ENCODE results near the gene CDRT15L2.
"Not testable (repeated sequence)": the region's sequence is repeated elsewhere in the genome, so short reads cannot be mapped to it uniquely, and the experiment has no call there.

CDRT15L2 gene

GRCh38 chr17:20583891-20584577, 4.5 kb downstream of the CDRT15L2 start:
- TF ChIP-seq TCF4 (CRISPR knock-in tag; IDR thresholded peaks at IDR 0.05; ENCODE audit: borderline replicate concordance), result peak; percentile 42; the same call in 1 of the 2 replicates
- peak; percentile 92 for ATAC-seq

- ATAC-seq, result not testable (repeated sequence)
Measured at GRCh38 chr17:20588744-20589453, 9.4 kb downstream of the CDRT15L2 start.

GRCh38 chr17:20589454-20589810, 9.9 kb downstream of the CDRT15L2 start:
- ATAC-seq, result not testable (repeated sequence)

GRCh38 chr17:20591040-20591439, 11.5 kb downstream of the CDRT15L2 start:
- ATAC-seq, result not testable (repeated sequence)

- ATAC-seq, result not testable (repeated sequence)
Measured at GRCh38 chr17:20605568-20605967, 26.0 kb downstream of the CDRT15L2 start.

- not testable (repeated sequence) for ATAC-seq
Measured at GRCh38 chr17:20609490-20609889, 30.0 kb downstream of the CDRT15L2 start.

- TF ChIP-seq PPARA (CRISPR knock-in tag; IDR thresholded peaks at IDR 0.05; ENCODE audit: borderline replicate concordance), result no peak
- TF ChIP-seq ZNF565 (CRISPR knock-in tag; conservative IDR thresholded peaks at IDR 0.05; ENCODE audit: low read depth), result no peak
- TF ChIP-seq CREB5 (CRISPR knock-in tag; IDR thresholded peaks at IDR 0.05; ENCODE audit: low read depth), result no peak
- TF ChIP-seq ARNTL (CRISPR knock-in tag; IDR thresholded peaks at IDR 0.05; ENCODE audit: borderline replicate concordance, low read depth), result no peak
- TF ChIP-seq ZNF8 (CRISPR knock-in tag; IDR thresholded peaks at IDR 0.05), result no peak
- TF ChIP-seq SNAI2 (CRISPR knock-in tag; IDR thresholded peaks at IDR 0.05), result no peak
- no peak for TF ChIP-seq PATZ1 (CRISPR knock-in tag; IDR thresholded peaks at IDR 0.05; ENCODE audit: borderline replicate concordance)
- no peak for TF ChIP-seq GLIS3 (CRISPR knock-in tag; IDR thresholded peaks at IDR 0.05)
- TF ChIP-seq ZC3H10 (CRISPR knock-in tag; IDR thresholded peaks at IDR 0.05), result no peak
- no peak for TF ChIP-seq BACH2 (CRISPR knock-in tag; IDR thresholded peaks at IDR 0.05; ENCODE audit: borderline replicate concordance)
- TF ChIP-seq TSHZ2 (CRISPR knock-in tag; IDR thresholded peaks at IDR 0.05), result no peak
- TF ChIP-seq CSDC2 (CRISPR knock-in tag; IDR thresholded peaks at IDR 0.05), result no peak
- no peak for TF ChIP-seq OSR1 (CRISPR knock-in tag; IDR thresholded peaks at IDR 0.05)
- no peak for TF ChIP-seq ISL1 (CRISPR knock-in tag; IDR thresholded peaks at IDR 0.05)
- no peak for ATAC-seq
Measured at GRCh38 chr17:20611309-20611708, 31.8 kb downstream of the CDRT15L2 start.

GRCh38 chr17:20612635-20613034, 33.1 kb downstream of the CDRT15L2 start:
- no peak for ATAC-seq
- no peak for TF ChIP-seq CSDC2 (CRISPR knock-in tag; IDR thresholded peaks at IDR 0.05)
- no peak for TF ChIP-seq GLIS3 (CRISPR knock-in tag; IDR thresholded peaks at IDR 0.05)
- no peak for TF ChIP-seq PPARA (CRISPR knock-in tag; IDR thresholded peaks at IDR 0.05; ENCODE audit: borderline replicate concordance)
- no peak for TF ChIP-seq CREB5 (CRISPR knock-in tag; IDR thresholded peaks at IDR 0.05; ENCODE audit: low read depth)
- no peak for TF ChIP-seq ZNF565 (CRISPR knock-in tag; conservative IDR thresholded peaks at IDR 0.05; ENCODE audit: low read depth)
- no peak for TF ChIP-seq POU6F1 (CRISPR knock-in tag; IDR thresholded peaks at IDR 0.05; ENCODE audit: borderline replicate concordance, low read depth)
